Gastrocnemius medialis (tissue), 4 donors: ENCODE results near the gene BNC2.

ENCODE experiments used
- POLR2A ChIP-seq, 2 donors: fragments of 450-650 bp; IDR thresholded peaks; one replicate each; pipeline ENCODE4 v1.6.1; 2017; ENCODE audit warnings: antibody characterized with exemption in 2 of 2, mild to moderate bottlenecking in 2 of 2, moderate library complexity in 2 of 2
- TF ChIP-seq, protein P1 (sequence below), 5 experiments: fragments of 450-650 bp in 3 of 5; fragments of 200-600 bp in 2 of 5; sonication (generic) in 2 of 5; IDR thresholded peaks in 4 of 5; conservative IDR thresholded peaks in 1 of 5; 1 replicate in 4 of 5; 2 replicates in 1 of 5; pipeline ENCODE4 v1.5.1; 2016 to 2019; ENCODE audit warnings: antibody characterized with exemption in 5 of 5, mild to moderate bottlenecking in 3 of 5, moderate library complexity in 3 of 5

DNA sequence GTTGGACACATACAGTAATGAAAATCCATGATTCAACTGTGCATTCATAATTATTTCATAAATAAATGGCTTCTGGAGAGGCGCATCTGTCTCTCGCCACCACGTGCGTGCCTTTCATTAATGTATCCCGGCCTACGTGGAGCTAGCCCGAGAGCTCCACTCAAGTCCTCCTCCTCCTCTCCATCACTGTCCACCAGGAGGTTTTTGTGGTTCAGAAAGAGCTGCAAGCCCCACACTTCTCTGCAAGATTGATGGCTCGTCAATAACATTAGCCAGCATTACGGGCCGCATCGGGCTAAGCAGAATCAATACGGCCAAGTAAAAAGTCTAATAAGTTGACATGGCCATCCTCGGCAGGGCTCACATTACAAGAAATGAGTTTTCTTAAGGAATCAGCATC is 499.8 kb downstream of the BNC2 start:
- TF ChIP-seq, protein P1, sequence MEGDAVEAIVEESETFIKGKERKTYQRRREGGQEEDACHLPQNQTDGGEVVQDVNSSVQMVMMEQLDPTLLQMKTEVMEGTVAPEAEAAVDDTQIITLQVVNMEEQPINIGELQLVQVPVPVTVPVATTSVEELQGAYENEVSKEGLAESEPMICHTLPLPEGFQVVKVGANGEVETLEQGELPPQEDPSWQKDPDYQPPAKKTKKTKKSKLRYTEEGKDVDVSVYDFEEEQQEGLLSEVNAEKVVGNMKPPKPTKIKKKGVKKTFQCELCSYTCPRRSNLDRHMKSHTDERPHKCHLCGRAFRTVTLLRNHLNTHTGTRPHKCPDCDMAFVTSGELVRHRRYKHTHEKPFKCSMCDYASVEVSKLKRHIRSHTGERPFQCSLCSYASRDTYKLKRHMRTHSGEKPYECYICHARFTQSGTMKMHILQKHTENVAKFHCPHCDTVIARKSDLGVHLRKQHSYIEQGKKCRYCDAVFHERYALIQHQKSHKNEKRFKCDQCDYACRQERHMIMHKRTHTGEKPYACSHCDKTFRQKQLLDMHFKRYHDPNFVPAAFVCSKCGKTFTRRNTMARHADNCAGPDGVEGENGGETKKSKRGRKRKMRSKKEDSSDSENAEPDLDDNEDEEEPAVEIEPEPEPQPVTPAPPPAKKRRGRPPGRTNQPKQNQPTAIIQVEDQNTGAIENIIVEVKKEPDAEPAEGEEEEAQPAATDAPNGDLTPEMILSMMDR (IDR thresholded peaks at IDR 0.05 in 4 of 5, conservative IDR thresholded peaks at IDR 0.05 in 1 of 5) = no peak
- no peak for TF ChIP-seq POLR2A (IDR thresholded peaks at IDR 0.05)
